Nucleus accumbens (tissue), 56 donors: Measurements from ENCODE around the gene NCR3LG1.

Source experiments
- DNase-seq, 56 donors: peaks; one replicate each; lab custom pipeline; 2025; lab: John Stamatoyannopoulos, UW

NCR3LG1 gene

GRCh38 chr11:17391493-17392355 lies 40.1 kb downstream of the NCR3LG1 start:
- no peak for DNase-seq

- no peak for DNase-seq
Observed at GRCh38 chr11:17392872-17393271, 41.3 kb downstream of the NCR3LG1 start.

GRCh38 chr11:17393472-17393871 lies 41.9 kb downstream of the NCR3LG1 start:
- DNase-seq: no peak

GRCh38 chr11:17394743-17395390 lies 43.3 kb downstream of the NCR3LG1 start:
- no peak for DNase-seq

GRCh38 chr11:17395554-17395961 lies 44.0 kb downstream of the NCR3LG1 start:
- DNase-seq: no peak

- DNase-seq: no peak
Observed at GRCh38 chr11:17395978-17396377, 44.4 kb downstream of the NCR3LG1 start.

- DNase-seq: no peak
Observed at GRCh38 chr11:17396598-17397310, 45.2 kb downstream of the NCR3LG1 start.

GRCh38 chr11:17397311-17398002 lies 45.9 kb downstream of the NCR3LG1 start:
- no peak for DNase-seq

- DNase-seq: no peak
Observed at GRCh38 chr11:17399236-17399635, 47.6 kb downstream of the NCR3LG1 start.

GRCh38 chr11:17400048-17400775 lies 48.6 kb downstream of the NCR3LG1 start:
- DNase-seq: peak in 1 of 56 donors; percentile 29

- no peak for DNase-seq
Observed at GRCh38 chr11:17401316-17401715, 49.7 kb downstream of the NCR3LG1 start.

GRCh38 chr11:17401841-17402240 lies 50.2 kb downstream of the NCR3LG1 start:
- DNase-seq: no peak

GRCh38 chr11:17402486-17402885 lies 50.9 kb downstream of the NCR3LG1 start:
- no peak for DNase-seq

- no peak for DNase-seq
Observed at GRCh38 chr11:17403980-17404759, 52.6 kb downstream of the NCR3LG1 start.

- DNase-seq: peak in 51 of 56 donors; percentile 15 to 80 (median 48)
Observed at GRCh38 chr11:17405232-17406005, 53.8 kb downstream of the NCR3LG1 start.

GRCh38 chr11:17406082-17406817 lies 54.6 kb downstream of the NCR3LG1 start:
- no peak for DNase-seq

GRCh38 chr11:17406818-17407149 lies 55.2 kb downstream of the NCR3LG1 start:
- DNase-seq: no peak

GRCh38 chr11:17407575-17407974 lies 56.0 kb downstream of the NCR3LG1 start:
- DNase-seq: no peak
